Astrocyte of the spinal cord (primary cell): ENCODE measurements around the gene SRGAP2B.
"Not testable (repeated sequence)": the region's sequence is repeated elsewhere in the genome, so short reads cannot be mapped to it uniquely, and the experiment has no call there.

ENCODE experiments used
- DNase-seq: peaks from one replicate; pipeline ENCODE4 v3.0.0; 2011; ENCODE audit warnings: low read depth, low spot score
- H3K4me3 ChIP-seq: 2 replicates; pipeline ENCODE4 v1.5.1; 2011; ENCODE audit warnings: low read depth, mild to moderate bottlenecking, low read length, moderate library complexity
- in situ Hi-C: cut with HindIII; loops from 2 replicates; pipeline ENCODE4 v1.10.0; 2017; ENCODE audit warnings: low sequenced_read_pairs

The SRGAP2B gene

GRCh38 chr1:145095284-145096057, at the start of gene SRGAP2B, which contains the start of gene FAM72D:
Gene SRGAP2B, minus strand, starts transcription at chr1:145095328. Its CDS starts 2,427 bp downstream, at chr1:145092901.
Gene FAM72D, plus strand, starts transcription at chr1:145095974. Its CDS starts 874 bp downstream, at chr1:145096848.
- DNase-seq, in situ Hi-C loops: not testable (repeated sequence)
- H3K4me3 ChIP-seq, result peak within 1 kb of the TSS; percentile 45

- in situ Hi-C loops, DNase-seq: not testable (repeated sequence)
Observed at GRCh38 chr1:145144264-145144913, 49.3 kb upstream of the SRGAP2B start.

GRCh38 chr1:145140549-145140948, 45.4 kb upstream of the SRGAP2B start:
- in situ Hi-C loops, DNase-seq, H3K4me3 ChIP-seq: not testable (repeated sequence)

More at GRCh38 chr1:145144264-145144913, 49.3 kb upstream of the SRGAP2B start:
- not testable (repeated sequence) for H3K4me3 ChIP-seq

- H3K4me3 ChIP-seq, in situ Hi-C loops: not testable (repeated sequence)
Observed at GRCh38 chr1:145134476-145134875, 39.3 kb upstream of the SRGAP2B start.

GRCh38 chr1:145128697-145129469, 33.8 kb upstream of the SRGAP2B start:
- in situ Hi-C loops, H3K4me3 ChIP-seq, DNase-seq: not testable (repeated sequence)

More at GRCh38 chr1:145134476-145134875, 39.3 kb upstream of the SRGAP2B start:
- DNase-seq, result not testable (repeated sequence)

- DNase-seq, H3K4me3 ChIP-seq, in situ Hi-C loops: not testable (repeated sequence)
Observed at GRCh38 chr1:145127144-145127543, 32.0 kb upstream of the SRGAP2B start.

- in situ Hi-C loops, DNase-seq, H3K4me3 ChIP-seq: not testable (repeated sequence)
Observed at GRCh38 chr1:145125112-145125511, 30.0 kb upstream of the SRGAP2B start.

GRCh38 chr1:145123992-145124641, 29.0 kb upstream of the SRGAP2B start:
- H3K4me3 ChIP-seq, in situ Hi-C loops, DNase-seq: not testable (repeated sequence)

- DNase-seq, in situ Hi-C loops, H3K4me3 ChIP-seq: not testable (repeated sequence)
Observed at GRCh38 chr1:145123062-145123395, 27.9 kb upstream of the SRGAP2B start.

GRCh38 chr1:145122344-145123061, 27.4 kb upstream of the SRGAP2B start:
- in situ Hi-C loops, H3K4me3 ChIP-seq, DNase-seq: not testable (repeated sequence)

- DNase-seq, in situ Hi-C loops, H3K4me3 ChIP-seq: not testable (repeated sequence)
Observed at GRCh38 chr1:145119842-145120241, 24.7 kb upstream of the SRGAP2B start.

- in situ Hi-C loops, DNase-seq, H3K4me3 ChIP-seq: not testable (repeated sequence)
Observed at GRCh38 chr1:145115587-145116493, 20.7 kb upstream of the SRGAP2B start.

- H3K4me3 ChIP-seq, in situ Hi-C loops, DNase-seq: not testable (repeated sequence)
Observed at GRCh38 chr1:145114560-145115057, 19.5 kb upstream of the SRGAP2B start.

GRCh38 chr1:145112703-145113102, 17.6 kb upstream of the SRGAP2B start:
- DNase-seq, in situ Hi-C loops, H3K4me3 ChIP-seq: not testable (repeated sequence)

GRCh38 chr1:145111674-145112073, 16.5 kb upstream of the SRGAP2B start:
- DNase-seq, in situ Hi-C loops, H3K4me3 ChIP-seq: not testable (repeated sequence)
